Suppressor macrophage (primary cell): ENCODE results near the gene HS6ST1.

Experiments
- DNase-seq, 4 experiments: peaks; one replicate each; pipeline ENCODE4 v3.0.0-alpha.2; 2020 to 2022

The HS6ST1 gene

DNA sequence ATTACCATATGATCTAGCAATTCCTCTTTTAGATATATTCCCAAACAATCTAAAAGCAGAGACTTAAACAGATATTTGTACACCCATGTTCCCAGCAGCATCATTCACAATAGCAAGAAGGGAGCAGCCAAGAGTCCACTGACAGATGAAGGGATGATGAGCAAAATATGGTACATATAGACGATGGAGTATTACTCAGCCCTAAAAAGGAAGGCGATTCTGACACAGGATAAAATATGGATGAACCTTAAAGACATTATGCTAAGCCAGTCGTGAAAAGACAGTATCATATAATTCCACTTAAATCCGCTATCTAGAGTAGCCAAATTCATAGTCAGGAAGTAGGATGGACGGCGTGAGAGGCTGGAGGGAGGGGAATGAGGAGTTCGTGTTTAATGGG, 20.4 kb downstream of the HS6ST1 start:
- DNase-seq, result no peak

GRCh38 chr2:128293870-128294455, 24.7 kb downstream of the HS6ST1 start:
- no peak for DNase-seq

GRCh38 chr2:128293426-128293755, 25.3 kb downstream of the HS6ST1 start:
- DNase-seq, result no peak

- DNase-seq, result peak in 2 of 4 experiments; percentile 49 to 59
These were observed 25.9 kb downstream of the HS6ST1 start for GRCh38 chr2:128292599-128293425.

DNA sequence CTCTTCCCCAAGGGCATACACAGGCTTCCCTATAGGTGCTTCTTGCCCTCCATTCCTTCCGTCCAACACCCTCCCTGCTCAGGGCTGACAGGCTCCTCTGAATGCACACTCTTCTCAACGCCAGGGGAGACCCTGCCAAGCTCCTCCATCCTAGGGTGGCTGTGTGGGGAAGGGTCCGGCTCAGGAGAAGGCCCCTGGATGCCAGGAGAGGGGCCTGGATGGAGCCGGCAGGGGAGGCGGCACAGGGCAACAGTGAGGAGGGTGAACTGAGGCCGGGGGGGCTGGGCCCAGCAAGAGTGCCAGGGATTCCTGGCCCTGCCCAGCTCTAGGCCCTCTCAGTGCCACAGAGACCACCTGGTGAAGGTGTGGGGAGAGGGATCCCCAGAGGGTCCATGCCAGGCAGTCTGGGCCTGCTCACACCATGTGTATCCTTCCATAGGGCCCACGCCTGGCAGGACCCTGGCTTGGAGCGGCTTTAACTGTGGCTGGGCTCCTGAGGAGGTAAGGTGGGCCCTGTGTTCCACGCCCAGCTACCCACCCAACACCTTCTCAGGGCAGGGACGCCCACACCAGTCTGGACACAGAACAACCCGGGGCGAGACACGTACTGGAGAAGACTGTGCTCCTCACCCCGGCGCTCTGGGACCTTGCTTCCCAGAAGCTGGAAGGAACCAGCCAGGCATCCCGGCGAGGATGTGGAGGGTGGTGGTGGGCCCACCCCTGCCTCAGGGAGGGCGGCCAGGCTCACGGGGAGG, 26.6 kb downstream of the HS6ST1 start:
- no peak for DNase-seq

DNA sequence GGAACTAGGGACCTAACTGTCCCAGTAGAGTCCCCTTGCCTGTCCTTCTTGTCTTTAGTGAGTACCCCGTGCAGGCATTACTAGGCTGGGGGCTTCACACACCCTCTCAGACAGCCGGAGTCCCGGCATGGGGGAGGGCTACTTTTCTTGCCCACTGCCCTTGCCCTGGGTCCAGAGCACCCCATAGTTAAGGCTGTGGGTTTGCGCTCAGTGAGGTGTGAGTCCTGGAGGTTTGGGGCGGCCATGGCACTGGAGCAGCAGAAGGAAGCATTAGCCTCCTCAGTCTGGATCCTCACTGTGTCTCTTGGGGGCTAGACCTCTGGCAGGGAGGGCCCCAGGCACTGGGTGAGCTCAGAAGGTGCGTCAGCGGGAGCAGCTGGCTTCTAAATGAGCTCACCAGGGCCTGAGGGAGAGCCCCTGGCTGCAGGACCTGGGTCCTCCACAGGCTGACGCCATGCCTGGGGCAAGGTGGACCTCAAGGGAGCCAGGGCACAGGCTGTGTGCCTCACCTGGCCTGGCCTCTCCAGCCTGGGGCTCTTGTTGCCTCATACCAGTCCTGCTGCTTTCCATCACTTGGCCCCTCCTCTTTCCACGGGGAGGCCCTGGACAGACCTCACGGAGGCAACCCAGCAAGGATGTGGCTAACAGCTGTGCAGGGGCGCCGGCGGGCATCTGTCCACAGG, 27.4 kb downstream of the HS6ST1 start:
- no peak for DNase-seq

DNA sequence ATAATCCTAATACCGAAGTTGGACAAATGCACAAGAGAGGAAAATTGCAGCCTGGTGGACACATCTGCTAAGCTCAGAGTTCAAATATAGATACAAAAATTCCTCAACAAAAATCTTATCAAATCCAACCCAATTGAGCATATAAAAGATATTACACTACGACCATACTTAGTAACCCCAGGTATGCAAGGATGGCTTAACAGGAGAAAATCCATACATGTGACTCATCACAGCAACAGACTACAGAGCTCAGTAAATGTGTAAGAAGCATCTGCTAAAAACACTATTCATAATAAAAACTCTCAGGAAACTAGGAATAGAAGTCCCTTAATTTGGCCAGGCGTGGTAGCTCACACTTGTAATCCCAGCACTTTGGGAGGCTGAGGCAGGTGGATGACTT, 28.3 kb downstream of the HS6ST1 start:
- no peak for DNase-seq

- no peak for DNase-seq
These were observed 29.2 kb downstream of the HS6ST1 start for GRCh38 chr2:128289439-128289838.

GRCh38 chr2:128288781-128289180, 29.9 kb downstream of the HS6ST1 start:
- no peak for DNase-seq

GRCh38 chr2:128287780-128288735, 30.6 kb downstream of the HS6ST1 start:
- DNase-seq, result no peak

DNA sequence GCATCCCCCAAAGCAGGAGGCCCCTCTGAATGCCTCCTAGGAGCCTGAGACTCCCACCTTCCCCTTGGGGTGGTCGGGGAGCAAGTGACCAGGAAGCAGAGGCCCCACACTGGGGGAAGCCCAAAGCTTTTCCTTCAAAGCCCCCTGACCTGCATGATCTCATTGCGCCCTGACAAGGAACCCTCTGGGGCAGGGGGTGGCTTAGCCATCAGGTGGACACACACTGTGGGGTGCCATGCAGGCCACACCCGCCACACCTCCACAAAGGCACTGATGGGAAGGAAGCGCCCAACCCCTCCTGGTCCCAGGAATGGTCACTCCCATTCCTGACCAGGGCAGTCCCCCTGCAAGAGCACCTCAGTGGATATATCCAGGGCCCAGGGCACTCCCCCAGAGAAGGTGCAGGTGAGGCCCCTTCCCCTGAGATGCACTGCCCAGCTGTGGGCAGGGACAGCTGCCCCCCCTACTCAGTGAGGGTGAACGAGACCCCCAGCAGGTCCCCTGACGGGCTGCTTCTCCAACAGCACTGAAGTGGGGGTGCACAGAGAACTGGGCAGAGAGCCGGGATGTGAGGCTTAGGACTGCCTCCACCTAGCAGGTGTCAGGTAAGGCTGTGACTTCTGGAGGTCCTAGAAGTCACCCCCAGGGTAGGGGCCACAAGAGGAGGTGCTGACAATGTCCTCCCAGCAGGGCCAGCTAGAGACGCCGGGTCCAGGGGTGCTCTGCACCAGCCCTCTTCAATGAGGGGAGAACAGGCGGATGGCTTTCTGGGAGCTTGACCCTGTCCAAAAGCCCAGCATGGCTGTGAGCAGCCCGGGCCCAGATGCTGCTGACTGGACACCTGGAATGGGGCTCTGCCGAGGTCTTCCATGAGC, 31.5 kb downstream of the HS6ST1 start:
- no peak for DNase-seq

DNA sequence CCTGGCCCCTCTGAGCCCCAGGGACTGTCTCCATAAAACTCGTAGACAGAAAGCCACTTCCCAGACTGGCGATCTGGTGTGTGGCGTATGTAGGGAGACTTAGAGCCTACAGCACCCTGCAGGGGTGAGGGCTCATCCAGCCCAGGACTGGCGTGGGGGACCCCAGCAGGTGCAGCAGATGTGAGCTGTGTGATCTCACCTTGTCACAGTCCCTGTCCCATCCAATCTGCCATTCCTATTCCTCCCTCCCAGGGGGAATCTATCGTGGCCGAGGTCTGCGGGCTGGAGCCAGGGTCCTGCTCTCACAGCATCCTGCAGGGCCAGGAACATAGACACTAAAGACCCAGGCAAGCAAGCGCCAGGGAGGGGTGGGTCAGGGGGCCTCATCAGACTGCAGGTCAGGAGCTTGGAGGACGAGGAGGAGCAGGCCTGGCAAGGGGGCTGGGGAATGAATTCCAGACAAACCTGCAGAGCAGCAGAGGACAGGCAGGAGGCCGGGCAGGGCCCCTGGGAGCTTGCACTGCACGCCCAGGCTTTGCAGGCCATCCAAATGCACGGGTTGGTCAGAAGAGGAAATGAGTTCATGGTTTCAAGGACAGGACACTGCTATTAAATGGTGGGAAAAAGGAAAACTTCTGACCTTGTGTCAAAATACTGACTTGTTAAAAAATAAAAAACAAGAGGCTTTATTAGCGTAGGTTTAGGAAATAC, 32.5 kb downstream of the HS6ST1 start:
- DNase-seq, result no peak

DNA sequence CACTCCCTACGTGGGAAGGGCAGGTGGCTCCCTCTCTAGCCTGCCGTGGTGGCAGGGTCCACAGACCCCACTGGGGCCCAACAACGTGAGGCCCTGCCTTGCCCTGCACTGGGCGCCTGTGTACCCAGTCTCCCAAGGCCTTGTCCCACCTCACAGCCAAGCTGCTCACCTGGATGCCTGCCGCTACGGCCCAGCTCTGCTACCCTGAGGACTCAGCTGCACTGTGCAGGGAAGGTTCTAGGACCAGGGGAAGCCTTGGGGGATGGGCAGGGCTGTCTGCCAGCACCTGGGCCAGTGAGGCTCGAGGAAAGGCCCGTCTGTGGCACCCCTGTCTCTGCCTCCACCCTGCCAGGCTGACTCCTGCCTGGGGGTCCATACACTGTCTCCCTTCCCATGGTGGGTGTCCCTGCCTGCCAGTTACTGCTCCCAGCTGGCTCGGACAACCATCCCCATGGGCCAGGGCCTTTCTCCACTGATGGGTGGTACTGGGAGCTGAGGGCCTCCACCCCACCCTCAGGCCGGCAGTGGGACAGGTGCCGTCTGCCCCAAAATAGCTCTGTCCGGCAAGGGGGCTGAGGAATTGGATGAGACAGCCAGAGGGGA, 33.2 kb downstream of the HS6ST1 start:
- DNase-seq, result no peak

DNA sequence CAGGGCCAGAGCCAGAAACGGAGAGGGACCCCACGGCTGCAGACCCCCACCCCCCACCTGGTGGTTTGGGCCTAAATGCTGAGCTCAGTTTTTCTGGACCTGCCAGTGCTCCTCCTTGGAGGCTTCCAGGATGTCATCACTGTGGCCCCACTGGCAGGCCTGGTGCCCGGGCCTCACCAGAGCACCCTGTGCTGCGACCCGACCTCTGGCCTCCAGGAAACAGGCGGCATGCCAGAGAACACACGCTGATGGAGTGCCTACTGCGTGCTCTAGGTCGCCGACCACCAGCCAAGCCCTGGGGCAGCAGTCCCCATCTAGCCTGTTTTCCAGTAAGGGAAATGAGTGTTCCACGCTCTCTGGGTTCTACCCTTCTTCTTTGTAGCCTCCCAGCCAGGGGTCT, 33.8 kb downstream of the HS6ST1 start:
- DNase-seq, result no peak

DNA sequence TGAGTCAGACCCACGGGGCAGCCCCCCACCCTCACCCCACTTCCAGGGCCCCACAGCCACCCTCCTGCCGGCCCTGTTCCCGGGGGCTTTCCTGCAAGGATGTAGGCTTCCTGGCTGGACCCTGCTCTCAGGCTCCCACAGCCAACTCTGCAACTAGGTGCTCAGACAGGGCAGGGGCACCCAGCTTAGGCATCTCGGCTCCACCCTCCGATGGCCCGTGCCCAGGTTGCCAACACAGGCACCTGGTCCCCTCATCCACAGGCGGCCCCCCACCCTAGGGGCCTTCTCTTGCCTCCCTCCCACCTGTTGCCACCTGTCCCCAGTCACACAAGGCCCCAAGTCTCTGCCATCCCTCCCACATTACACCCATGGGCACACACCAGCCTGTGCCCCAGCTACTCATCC, 34.6 kb downstream of the HS6ST1 start:
- DNase-seq, result no peak

- no peak for DNase-seq
These were observed 35.5 kb downstream of the HS6ST1 start for GRCh38 chr2:128282976-128283810.

DNA sequence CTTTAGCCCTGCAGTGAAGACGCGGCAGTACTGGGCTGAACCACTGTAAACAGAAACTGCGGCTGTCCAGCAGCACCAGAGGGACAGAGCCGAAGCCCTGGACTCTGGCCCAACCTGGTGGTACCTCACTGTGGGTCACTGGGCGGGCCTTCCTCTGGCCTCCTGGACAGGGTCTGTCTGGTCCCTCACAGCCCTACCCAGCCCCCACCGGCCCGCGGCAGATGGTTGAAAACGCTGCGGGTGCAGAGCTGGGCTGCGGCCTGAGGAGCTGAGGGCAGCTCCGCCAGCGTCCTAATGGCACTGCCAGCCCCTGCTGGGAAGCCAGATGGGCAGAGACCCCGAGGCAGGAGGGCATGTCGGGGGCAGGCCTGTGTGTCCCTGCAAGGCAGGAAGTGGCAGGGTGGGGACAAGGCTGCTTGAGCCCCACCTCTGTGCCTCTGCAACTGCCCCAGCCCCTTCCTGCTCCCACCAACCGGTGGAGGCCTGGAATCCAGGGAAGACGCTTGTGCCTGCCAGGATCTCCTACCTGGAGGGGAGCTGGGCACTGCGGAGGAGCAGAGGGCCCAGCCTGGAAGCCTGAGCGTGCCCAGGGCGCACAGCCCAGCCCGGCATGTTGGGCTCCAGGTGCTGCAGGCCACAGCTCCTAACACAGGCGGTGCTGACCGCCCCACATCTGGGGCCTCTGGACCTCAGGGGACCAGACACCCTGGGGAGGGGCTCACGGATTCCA, 36.3 kb downstream of the HS6ST1 start:
- DNase-seq, result no peak

DNA sequence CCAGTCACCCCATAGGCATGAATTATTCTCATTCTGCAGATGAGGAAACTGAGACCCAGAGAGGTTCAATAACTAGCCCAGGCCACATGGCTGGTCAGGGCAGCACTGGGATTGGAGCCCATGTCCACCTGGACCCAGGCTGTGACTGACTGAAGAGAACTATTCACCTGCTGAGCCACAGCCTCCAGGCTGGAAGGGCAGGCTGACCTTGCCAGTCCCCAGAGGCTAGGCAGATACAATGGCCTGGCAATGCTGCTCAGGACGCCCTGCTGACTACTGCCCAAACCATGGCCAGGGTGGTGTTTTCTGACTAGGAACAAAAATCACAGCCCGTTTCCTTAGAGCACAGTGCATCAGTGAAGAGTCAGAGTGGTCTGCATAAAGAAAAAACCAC, 36.8 kb downstream of the HS6ST1 start:
- no peak for DNase-seq
